Erythroblast (primary cell): ENCODE measurements around the gene ANO4.

Source experiments
- GATA1 ChIP-seq: IDR thresholded peaks from 2 replicates; pipeline ENCODE4 v1.6.1; 2011; ENCODE audit warnings: low read depth, mild to moderate bottlenecking, control low read depth, low read length, moderate library complexity
- POLR2A ChIP-seq: IDR thresholded peaks from 2 replicates; pipeline ENCODE4 v1.6.1; 2011; ENCODE audit warnings: mild to moderate bottlenecking, low read length

- no peak for TF ChIP-seq POLR2A
- TF ChIP-seq GATA1 = no peak
Measured at GRCh38 chr12:100942984-100943749, 148.6 kb downstream of the ANO4 start.
